SK-N-SH (cell line): ENCODE results near the gene ZDHHC8. TPM values are rescaled to one million over a fixed set of nuclear protein-coding genes. Genes with fewer than 3 reads are reported as not detected.
A peak's percentile ranks its signal among the peaks of the same experiment; 100 is the strongest.

Source experiments
- CTCF ChIA-PET: fragments of 300-600, 350-600 bp; formaldehyde crosslinking; extraction: SDS; loops from one replicate; lab custom pipeline; 2021; lab: Yijun Ruan, JAX
- POLR2A ChIA-PET: fragments of 350-600 bp; sonication (Branson Sonifier 250); formaldehyde crosslinking; extraction: SDS; loops from one replicate; lab custom pipeline; 2020; ENCODE audit warnings: antibody characterized with exemption, inconsistent platforms; lab: Yijun Ruan, JAX
- DNase-seq: peaks from one replicate; pipeline ENCODE4 v3.0.0; 2012
- H2AFZ ChIP-seq: fragments of 200-600 bp; sonication (generic); 2 replicates; pipeline ENCODE4 v1.8.1; 2016; ENCODE audit warnings: antibody characterized with exemption, mild to moderate bottlenecking, low read depth
- H3F3A ChIP-seq: fragments of 200-600 bp; sonication (generic); replicated peaks from 2 replicates; pipeline ENCODE3; 2016; ENCODE audit warnings: antibody characterized with exemption, mild to moderate bottlenecking; ENCODE audit not compliant: insufficient read depth
- H3K27ac ChIP-seq, 2 experiments: fragments of 200-500 bp in 1 of 2; fragments of 200-600 bp in 1 of 2; sonication (Bioruptor generic) in 1 of 2; sonication (generic), shearing (Covaris generic) in 1 of 2; 2 replicates each; pipeline versions ENCODE4 v1.5.1 to v1.6.1; 2014 to 2016; ENCODE audit warnings: low read depth in 2 of 2, inconsistent platforms in 1 of 2, low read length in 1 of 2, mild to moderate bottlenecking in 1 of 2, mixed read lengths in 1 of 2
- H3K27me3 ChIP-seq: fragments of 200-600 bp; sonication (generic), shearing (Covaris generic); 2 replicates; pipeline ENCODE4 v1.6.1; 2016; ENCODE audit warnings: mixed run types; ENCODE audit not compliant: insufficient read depth
- H3K36me3 ChIP-seq, 2 experiments: fragments of 200-500 bp in 1 of 2; fragments of 200-600 bp in 1 of 2; sonication (Bioruptor generic) in 1 of 2; sonication (generic) in 1 of 2; replicated peaks in 1 of 2; 2 replicates each; pipeline versions ENCODE3 to v1.5.1; 2014 to 2016; ENCODE audit warnings: low read length in 1 of 2, mild to moderate bottlenecking in 1 of 2; ENCODE audit not compliant: insufficient read depth in 2 of 2, control insufficient read depth in 1 of 2
- H3K4me1 ChIP-seq, 2 experiments: fragments of 200-500 bp in 1 of 2; fragments of 200-600 bp in 1 of 2; sonication (Bioruptor generic) in 1 of 2; sonication (generic), shearing (Covaris generic) in 1 of 2; 2 replicates each; pipeline versions ENCODE4 v1.5.1 to v1.6.1; 2014 to 2016; ENCODE audit warnings: low read depth in 1 of 2, low read length in 1 of 2, mixed run types in 1 of 2; ENCODE audit not compliant: insufficient read depth in 2 of 2, control insufficient read depth in 1 of 2
- H3K4me2 ChIP-seq: fragments of 200-600 bp; sonication (generic), shearing (Covaris generic); 2 replicates; pipeline ENCODE4 v1.6.1; 2017; ENCODE audit warnings: mixed run types
- H3K4me3 ChIP-seq, 2 experiments: fragments of 200-500 bp in 1 of 2; fragments of 200-600 bp in 1 of 2; sonication (Bioruptor generic) in 1 of 2; sonication (generic), shearing (Covaris generic) in 1 of 2; 2 replicates each; pipeline versions ENCODE4 v1.5.1 to v1.8.1; 2014 to 2016; ENCODE audit warnings: low read depth in 2 of 2, inconsistent platforms in 1 of 2, low read length in 1 of 2, mild to moderate bottlenecking in 1 of 2, mixed read lengths in 1 of 2, moderate library complexity in 1 of 2
- H3K79me2 ChIP-seq: fragments of 200-600 bp; sonication (generic); 2 replicates; pipeline ENCODE4 v1.8.1; 2017; ENCODE audit warnings: mild to moderate bottlenecking; ENCODE audit not compliant: insufficient read depth
- H3K9ac ChIP-seq: fragments of 200-600 bp; sonication (generic); 2 replicates; pipeline ENCODE4 v1.6.1; 2017; ENCODE audit warnings: mixed run types
- H3K9me2 ChIP-seq: fragments of 200-600 bp; sonication (generic); 2 replicates; pipeline ENCODE4 v1.6.1; 2017; ENCODE audit warnings: mixed run types
- H3K9me3 ChIP-seq: fragments of 200-600 bp; sonication (generic); 2 replicates; pipeline ENCODE4 v1.6.1; 2017; ENCODE audit warnings: mixed run types, mild to moderate bottlenecking, moderate library complexity
- H4K20me1 ChIP-seq: fragments of 200-600 bp; sonication (generic); 2 replicates; pipeline ENCODE4 v1.6.1; 2017; ENCODE audit warnings: mild to moderate bottlenecking, mixed run types; ENCODE audit not compliant: insufficient read depth
- EP300 ChIP-seq, 2 experiments: IDR thresholded peaks; 2 replicates each; pipeline versions ENCODE4 v1.4.0 to v1.6.1; 2012; ENCODE audit warnings: borderline replicate concordance in 1 of 2, low read depth in 1 of 2, low read length in 1 of 2
- EZH2phosphoT487 ChIP-seq: fragments of 200-600 bp; sonication (generic); IDR thresholded peaks from 2 replicates; pipeline ENCODE4 v1.6.1; 2017; ENCODE audit warnings: low read depth, mixed run types, mild to moderate bottlenecking, antibody characterized with exemption, moderate library complexity, borderline replicate concordance
- FOXJ3 ChIP-seq: sonication (generic); formaldehyde crosslinking; IDR thresholded peaks from 2 replicates; pipeline ENCODE4 v1.5.1; 2020; ENCODE audit warnings: mild to moderate bottlenecking, missing genetic modification reagents
- POLR2AphosphoS5 ChIP-seq: IDR thresholded peaks from 2 replicates; pipeline ENCODE4 v1.6.1; 2012; ENCODE audit warnings: low read depth, low read length
- RAD21 ChIP-seq: IDR thresholded peaks from 2 replicates; pipeline ENCODE4 v1.6.1; 2012; ENCODE audit warnings: mild to moderate bottlenecking, low read length
- SMC3 ChIP-seq: IDR thresholded peaks from 2 replicates; pipeline ENCODE4 v1.6.1; 2012; ENCODE audit warnings: low read depth, low read length, improper control_type of control experiment
- TEAD4 ChIP-seq: IDR thresholded peaks from 2 replicates; pipeline ENCODE4 v1.4.0; 2012; ENCODE audit warnings: mild to moderate bottlenecking, borderline replicate concordance; ENCODE audit not compliant: insufficient read depth
- WGBS: methylation state at CpG from one replicate; pipeline ENCODE4 v1.1.6; 2017; ENCODE audit warnings: low lambda C conversion rate; 5-methylcytosine and 5-hydroxymethylcytosine counted together
- polyA plus RNA-seq, 3 experiments: library from polyadenylated mRNA; depleted of rRNA; stranded (reverse); fragments of >200 nt; gene quantifications; 2 replicates each; pipeline ENCODE4 v1.2.3, GENCODE V29; 2012
- TF ChIP-seq, protein P1 (sequence below): fragments of 150-350 bp; IDR thresholded peaks from 2 replicates; pipeline ENCODE4 v1.6.1; 2017; ENCODE audit warnings: antibody characterized with exemption, low read length, low read depth, borderline replicate concordance
- TF ChIP-seq, protein P2 (sequence below): IDR thresholded peaks from 2 replicates; pipeline ENCODE4 v1.4.0; 2012; ENCODE audit warnings: low read depth
- TF ChIP-seq, protein P3 (sequence below): fragments of 200-600 bp; sonication (generic); IDR thresholded peaks from 2 replicates; pipeline ENCODE4 v1.6.1; 2017; ENCODE audit warnings: antibody characterized with exemption, mild to moderate bottlenecking, moderate library complexity
- TF ChIP-seq, protein P4 (sequence below): IDR thresholded peaks from 2 replicates; pipeline ENCODE4 v1.4.0; 2012; ENCODE audit warnings: low read depth, borderline replicate concordance

The ZDHHC8 gene
- polyA plus RNA-seq, 1 of the 3 experiments (the other 2 are of a cell fraction) = 65.3 TPM

DNA sequence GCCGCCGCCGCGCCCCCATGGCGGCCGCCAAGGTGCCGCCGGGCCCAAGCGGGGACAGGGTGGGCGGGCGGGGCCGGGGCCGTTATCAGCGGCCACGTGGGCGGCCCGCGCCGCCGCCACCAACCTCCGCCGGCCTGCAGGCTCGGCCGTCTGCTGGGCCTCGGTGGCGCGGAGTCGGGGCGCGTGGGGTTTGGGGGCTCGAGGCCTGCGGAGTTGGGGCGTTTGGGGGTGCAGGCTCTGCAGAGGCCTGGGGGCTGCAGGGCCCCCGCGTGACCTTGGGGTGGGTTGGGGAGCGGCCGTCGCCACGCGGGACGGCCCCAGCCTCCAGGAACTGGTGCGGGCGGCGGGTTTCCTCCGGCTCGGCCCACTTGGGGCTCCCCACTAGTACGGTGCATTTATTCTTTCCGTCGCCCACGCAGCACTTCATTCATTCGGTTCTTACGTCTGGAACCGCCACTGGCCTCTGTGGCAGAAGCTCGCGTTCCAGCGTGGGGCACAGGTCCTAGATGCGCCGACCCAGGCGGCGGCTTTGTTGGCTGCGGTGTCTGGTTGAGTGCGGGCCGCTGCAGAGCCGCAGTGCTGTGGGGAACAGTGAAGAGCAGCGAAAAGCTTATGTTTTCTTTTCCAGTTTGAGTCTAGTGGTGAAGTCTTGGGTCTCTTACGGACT lies 13.8 kb upstream of the ZDHHC8 start:
- POLR2A ChIA-PET = interaction anchor here (0.9 to 2.4 kb wide), 2 partner anchors 11 to 13 kb away, joined by 3 to 7 read pairs; no protein-coding TSS in a partner anchor
- CTCF ChIA-PET = interaction anchor here (1.1 to 1.5 kb wide), 4 partner anchors 13 to 156 kb away, joined by 3 read pairs; no protein-coding TSS in a partner anchor
- peak overlapping the region; percentile 86 for H3K4me2 ChIP-seq
- no peaks in the 10 kb centered on the region for H3K9me2 ChIP-seq
- TF ChIP-seq, protein P1, sequence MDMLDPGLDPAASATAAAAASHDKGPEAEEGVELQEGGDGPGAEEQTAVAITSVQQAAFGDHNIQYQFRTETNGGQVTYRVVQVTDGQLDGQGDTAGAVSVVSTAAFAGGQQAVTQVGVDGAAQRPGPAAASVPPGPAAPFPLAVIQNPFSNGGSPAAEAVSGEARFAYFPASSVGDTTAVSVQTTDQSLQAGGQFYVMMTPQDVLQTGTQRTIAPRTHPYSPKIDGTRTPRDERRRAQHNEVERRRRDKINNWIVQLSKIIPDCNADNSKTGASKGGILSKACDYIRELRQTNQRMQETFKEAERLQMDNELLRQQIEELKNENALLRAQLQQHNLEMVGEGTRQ = no peak
- TF ChIP-seq POLR2AphosphoS5 = 0 out of 2 replicates have a peak, but pooled peaks have one; percentile 18
- TF ChIP-seq, protein P2, sequence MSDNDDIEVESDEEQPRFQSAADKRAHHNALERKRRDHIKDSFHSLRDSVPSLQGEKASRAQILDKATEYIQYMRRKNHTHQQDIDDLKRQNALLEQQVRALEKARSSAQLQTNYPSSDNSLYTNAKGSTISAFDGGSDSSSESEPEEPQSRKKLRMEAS = peak; percentile 35; the same call in 1 of the 2 replicates
- H4K20me1 ChIP-seq = peaks cover 10% of the 10 kb centered on the region; the same call in 1 of the 2 replicates
- H3K27me3 ChIP-seq = no peaks in the 10 kb centered on the region
- peaks cover 9% of the 10 kb centered on the region for H3F3A ChIP-seq
- peak overlapping the region; percentile 2 to 75; a peak in 3 of 4 replicates for H3K27ac ChIP-seq
- peaks cover 30 to 53% of the 10 kb centered on the region in 2 experiments for H3K36me3 ChIP-seq
- peaks cover 77% of the 10 kb centered on the region for H3K79me2 ChIP-seq
- WGBS = 1% methylated on average over 29 of the region's 66 CpGs
- H3K9ac ChIP-seq = peak overlapping the region; percentile 91
- peak overlapping the region; percentile 76 to 90 for H3K4me3 ChIP-seq
- no peak overlapping the region for H2AFZ ChIP-seq
- DNase-seq = no peak
- H3K4me1 ChIP-seq = peaks cover 16 to 28% of the 10 kb centered on the region in 2 experiments; a peak in 3 of 4 replicates
- no peaks in the 10 kb centered on the region for H3K9me3 ChIP-seq

DNA sequence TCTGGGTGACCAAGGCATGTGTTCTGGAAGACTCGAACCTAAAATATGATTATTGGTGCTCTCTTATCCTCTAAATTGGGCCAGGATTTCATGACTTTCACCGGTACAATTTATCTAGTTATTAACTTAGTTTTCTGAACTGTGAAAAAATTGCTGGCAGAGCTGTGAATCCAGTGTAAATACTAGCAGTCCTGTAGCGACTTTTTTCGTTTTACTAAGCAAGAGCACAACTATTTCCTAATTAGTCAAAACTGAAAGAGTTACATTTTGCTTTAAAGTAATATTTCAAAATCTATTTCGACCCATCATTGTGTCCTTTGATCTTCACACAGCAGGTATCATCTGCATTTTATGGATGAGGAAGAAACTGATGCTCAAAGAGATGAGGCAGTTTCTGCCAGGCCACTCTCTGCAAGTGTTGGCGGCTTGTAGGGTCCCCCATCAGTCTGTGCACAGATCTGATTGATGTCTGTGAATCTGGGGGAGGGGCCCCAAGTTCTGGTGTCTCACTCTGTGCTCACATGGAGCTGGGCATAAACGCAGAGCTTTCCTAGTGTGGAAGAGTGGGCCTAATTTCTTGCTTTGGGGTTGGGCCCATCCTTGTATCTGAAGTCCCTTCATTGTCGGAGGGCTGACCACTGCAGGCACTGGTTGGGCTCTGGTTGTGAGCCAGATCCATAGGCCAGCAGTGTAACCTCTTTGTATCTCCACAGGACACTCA lies 13.1 kb upstream of the ZDHHC8 start:
- Histone ChIP-seq H3K79me2 (peaks cover 78% of the 10 kb centered on the region), H3K4me2 (peak overlapping the region; percentile 86), H3K9ac (peak overlapping the region; percentile 91), H3K27me3 (no peaks in the 10 kb centered on the region), H3K4me3 (peak overlapping the region; percentile 76 to 90), H3F3A (peaks cover 9% of the 10 kb centered on the region), H3K27ac (peak overlapping the region; percentile 2 to 75; a peak in 3 of 4 replicates), H4K20me1 (peaks cover 10% of the 10 kb centered on the region; the same call in 1 of the 2 replicates)
- WGBS = 10% methylated on average over 8 of the region's 8 CpGs
- CTCF ChIA-PET = interaction anchor here (1.5 kb wide), 1 partner anchor 35 kb away, joined by 3 read pairs; no protein-coding TSS in a partner anchor
- no peak for TF ChIP-seq POLR2AphosphoS5
- no peak for TF ChIP-seq TEAD4
- TF ChIP-seq, all 33 proteins: peak for 0
- no peak overlapping the region for H2AFZ ChIP-seq
- H3K4me1 ChIP-seq = peaks cover 16 to 28% of the 10 kb centered on the region in 2 experiments; a peak in 3 of 4 replicates
- H3K9me2 ChIP-seq = no peaks in the 10 kb centered on the region
- no peak for DNase-seq
- peaks cover 30 to 50% of the 10 kb centered on the region in 2 experiments for H3K36me3 ChIP-seq
- POLR2A ChIA-PET = interaction anchor here (0.9 to 1.7 kb wide), 2 partner anchors 12 kb away, joined by 3 to 5 read pairs; no protein-coding TSS in a partner anchor
- H3K9me3 ChIP-seq = no peaks in the 10 kb centered on the region

DNA sequence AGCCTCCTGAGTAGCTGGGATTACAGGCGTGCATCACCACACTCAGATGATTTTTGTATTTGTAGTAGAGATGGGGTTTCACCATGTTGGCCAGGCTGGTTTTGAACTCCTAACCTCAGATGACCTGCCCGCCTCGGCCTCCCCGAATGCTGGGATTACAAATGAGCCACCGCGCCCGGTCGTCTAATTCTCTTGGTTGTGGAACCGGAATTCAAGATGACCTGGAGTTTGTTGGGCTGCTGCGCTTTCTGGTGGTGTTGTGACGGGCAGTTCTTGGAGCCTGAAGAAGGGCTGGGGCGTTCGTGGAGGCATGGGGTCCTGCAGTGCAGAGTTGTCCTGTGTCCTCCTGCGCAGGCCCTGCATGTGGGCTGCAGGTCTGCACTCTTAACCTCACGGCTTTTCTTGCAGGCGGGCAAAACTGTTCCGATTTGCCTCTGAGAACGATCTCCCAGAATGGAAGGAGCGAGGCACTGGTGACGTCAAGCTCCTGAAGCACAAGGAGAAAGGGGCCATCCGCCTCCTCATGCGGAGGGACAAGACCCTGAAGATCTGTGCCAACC lies 9.7 kb upstream of the ZDHHC8 start:
- Histone ChIP-seq H3F3A (peaks cover 15% of the 10 kb centered on the region), H2AFZ (no peak overlapping the region), H3K9me3 (no peaks in the 10 kb centered on the region), H3K4me3 (no peak overlapping the region), H3K27ac (no peak overlapping the region), H3K4me1 (peaks cover 9 to 14% of the 10 kb centered on the region in 2 experiments; a peak in 3 of 4 replicates), H3K9ac (no peak overlapping the region), H3K4me2 (no peak overlapping the region), H4K20me1 (peaks cover 14% of the 10 kb centered on the region; the same call in 1 of the 2 replicates), H3K27me3 (no peaks in the 10 kb centered on the region), H3K79me2 (peaks cover 64% of the 10 kb centered on the region), H3K36me3 (peaks cover 33 to 59% of the 10 kb centered on the region in 2 experiments), H3K9me2 (no peaks in the 10 kb centered on the region)
- DNase-seq = no peak
- WGBS = 93% methylated on average over 22 of the region's 22 CpGs
- ChIA-PET POLR2A (no interaction called here), CTCF (no interaction called here)
- TF ChIP-seq TEAD4 = no peak
- TF ChIP-seq, protein P3, sequence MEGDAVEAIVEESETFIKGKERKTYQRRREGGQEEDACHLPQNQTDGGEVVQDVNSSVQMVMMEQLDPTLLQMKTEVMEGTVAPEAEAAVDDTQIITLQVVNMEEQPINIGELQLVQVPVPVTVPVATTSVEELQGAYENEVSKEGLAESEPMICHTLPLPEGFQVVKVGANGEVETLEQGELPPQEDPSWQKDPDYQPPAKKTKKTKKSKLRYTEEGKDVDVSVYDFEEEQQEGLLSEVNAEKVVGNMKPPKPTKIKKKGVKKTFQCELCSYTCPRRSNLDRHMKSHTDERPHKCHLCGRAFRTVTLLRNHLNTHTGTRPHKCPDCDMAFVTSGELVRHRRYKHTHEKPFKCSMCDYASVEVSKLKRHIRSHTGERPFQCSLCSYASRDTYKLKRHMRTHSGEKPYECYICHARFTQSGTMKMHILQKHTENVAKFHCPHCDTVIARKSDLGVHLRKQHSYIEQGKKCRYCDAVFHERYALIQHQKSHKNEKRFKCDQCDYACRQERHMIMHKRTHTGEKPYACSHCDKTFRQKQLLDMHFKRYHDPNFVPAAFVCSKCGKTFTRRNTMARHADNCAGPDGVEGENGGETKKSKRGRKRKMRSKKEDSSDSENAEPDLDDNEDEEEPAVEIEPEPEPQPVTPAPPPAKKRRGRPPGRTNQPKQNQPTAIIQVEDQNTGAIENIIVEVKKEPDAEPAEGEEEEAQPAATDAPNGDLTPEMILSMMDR = no peak
- no peak for TF ChIP-seq RAD21
- no peak for TF ChIP-seq FOXJ3 (CRISPR knock-in tag)
- no peak for TF ChIP-seq SMC3
- no peak for TF ChIP-seq EZH2phosphoT487
- no peak for TF ChIP-seq EP300 (IDR thresholded peaks at IDR 0.05; ENCODE audit: borderline replicate concordance in 1 of 2, low read depth in 1 of 2, low read length in 1 of 2)
- TF ChIP-seq, protein P4, sequence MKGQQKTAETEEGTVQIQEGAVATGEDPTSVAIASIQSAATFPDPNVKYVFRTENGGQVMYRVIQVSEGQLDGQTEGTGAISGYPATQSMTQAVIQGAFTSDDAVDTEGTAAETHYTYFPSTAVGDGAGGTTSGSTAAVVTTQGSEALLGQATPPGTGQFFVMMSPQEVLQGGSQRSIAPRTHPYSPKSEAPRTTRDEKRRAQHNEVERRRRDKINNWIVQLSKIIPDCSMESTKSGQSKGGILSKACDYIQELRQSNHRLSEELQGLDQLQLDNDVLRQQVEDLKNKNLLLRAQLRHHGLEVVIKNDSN = no peak
- TF ChIP-seq, protein P2 = no peak
- no peak for TF ChIP-seq POLR2AphosphoS5
